Measurements from ENCODE around the gene DARS1. TPM values are rescaled to one million over a fixed set of nuclear protein-coding genes. Genes with fewer than 3 reads are reported as not detected.

DARS1 gene
- polyA plus RNA-seq, 1 donor (not counting 4 experiments of a cell fraction or from before 2014, with no cell fraction given): 129 TPM

DNA sequence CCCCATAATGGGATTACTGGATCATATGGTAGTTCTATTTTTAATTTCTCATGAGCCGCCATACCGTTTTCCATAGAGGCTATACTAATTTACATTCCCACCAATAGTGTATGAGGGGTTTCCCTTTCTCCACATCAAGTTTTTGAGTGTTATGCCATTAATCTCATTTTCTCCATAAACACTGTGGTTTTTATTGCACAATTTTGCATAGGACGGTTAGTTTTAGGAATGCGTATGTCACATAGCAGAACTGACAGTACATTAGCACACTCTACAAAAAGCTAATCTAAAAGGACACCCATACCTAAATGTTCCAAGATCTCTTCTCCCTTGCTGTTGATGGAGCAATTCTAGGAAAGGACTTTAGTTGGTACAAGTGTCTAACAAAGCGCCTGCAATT, 32.5 kb downstream of the DARS1 start:
- TF ChIP-seq, protein P1, sequence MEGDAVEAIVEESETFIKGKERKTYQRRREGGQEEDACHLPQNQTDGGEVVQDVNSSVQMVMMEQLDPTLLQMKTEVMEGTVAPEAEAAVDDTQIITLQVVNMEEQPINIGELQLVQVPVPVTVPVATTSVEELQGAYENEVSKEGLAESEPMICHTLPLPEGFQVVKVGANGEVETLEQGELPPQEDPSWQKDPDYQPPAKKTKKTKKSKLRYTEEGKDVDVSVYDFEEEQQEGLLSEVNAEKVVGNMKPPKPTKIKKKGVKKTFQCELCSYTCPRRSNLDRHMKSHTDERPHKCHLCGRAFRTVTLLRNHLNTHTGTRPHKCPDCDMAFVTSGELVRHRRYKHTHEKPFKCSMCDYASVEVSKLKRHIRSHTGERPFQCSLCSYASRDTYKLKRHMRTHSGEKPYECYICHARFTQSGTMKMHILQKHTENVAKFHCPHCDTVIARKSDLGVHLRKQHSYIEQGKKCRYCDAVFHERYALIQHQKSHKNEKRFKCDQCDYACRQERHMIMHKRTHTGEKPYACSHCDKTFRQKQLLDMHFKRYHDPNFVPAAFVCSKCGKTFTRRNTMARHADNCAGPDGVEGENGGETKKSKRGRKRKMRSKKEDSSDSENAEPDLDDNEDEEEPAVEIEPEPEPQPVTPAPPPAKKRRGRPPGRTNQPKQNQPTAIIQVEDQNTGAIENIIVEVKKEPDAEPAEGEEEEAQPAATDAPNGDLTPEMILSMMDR (optimal IDR thresholded peaks at IDR 0.05 in 1 of 3, IDR thresholded peaks at IDR 0.05 in 1 of 3, conservative IDR thresholded peaks at IDR 0.05 in 1 of 3; ENCODE audit: extremely low read depth in 1 of 3, insufficient read depth in 2 of 3, low read length in 3 of 3): no peak
- TF ChIP-seq EZH2 (IDR thresholded peaks at IDR 0.05; ENCODE audit: low read length): no peak
- dilution Hi-C loops (cut with MboI; ENCODE audit: extremely low pct_ligation_motif_present, low sequenced_read_pairs): no loop called here
- H3K9ac ChIP-seq (ENCODE audit: control insufficient read depth, extremely low read depth, insufficient read depth, low read length): no peak overlapping the region

DNA sequence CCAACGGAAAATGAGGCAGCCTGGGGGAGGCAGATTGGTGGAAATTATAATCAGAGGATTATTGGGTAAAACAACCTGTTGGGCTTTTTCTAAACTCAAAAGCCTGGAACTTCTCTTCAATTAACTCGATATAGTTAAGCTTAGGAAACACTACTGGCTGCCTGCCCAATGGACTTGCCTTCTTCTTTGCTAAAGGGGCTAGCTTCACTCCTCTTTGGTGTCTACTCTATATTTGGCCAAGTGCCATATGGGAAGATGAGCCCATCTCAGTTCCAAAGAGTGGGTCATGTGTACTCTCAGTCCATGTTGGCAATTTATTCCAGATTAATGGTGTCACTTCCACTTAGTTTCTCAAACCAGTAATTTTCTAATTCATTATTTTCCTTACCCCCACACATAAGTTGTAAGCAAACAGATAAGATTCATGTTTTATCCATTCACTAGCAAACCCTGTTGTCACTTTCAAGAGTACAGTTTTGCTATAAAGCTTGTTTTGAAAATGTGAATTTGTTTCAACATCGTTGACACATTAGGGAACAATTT, 34.3 kb downstream of the DARS1 start:
- DNase-seq (ENCODE audit: low read depth, low spot score) (no peak), FAIRE-seq (no peak)
- TF ChIP-seq, protein P1 (optimal IDR thresholded peaks at IDR 0.05 in 1 of 3, IDR thresholded peaks at IDR 0.05 in 1 of 3, conservative IDR thresholded peaks at IDR 0.05 in 1 of 3; ENCODE audit: extremely low read depth in 1 of 3, insufficient read depth in 2 of 3, low read length in 3 of 3): no peak
- H3K4me1 ChIP-seq (ENCODE audit: control insufficient read depth, extremely low read depth, insufficient read depth, low read length): peaks cover 14% of the 10 kb centered on the region
- dilution Hi-C loops (cut with MboI; ENCODE audit: extremely low pct_ligation_motif_present, low sequenced_read_pairs): no loop called here
- peaks cover 3 to 7% of the 10 kb centered on the region in 2 experiments for H3K36me3 ChIP-seq (ENCODE audit: control insufficient read depth in 2 of 2, extremely low read depth in 1 of 2, insufficient read depth in 2 of 2, low read length in 2 of 2)
- no peaks in the 10 kb centered on the region for H3K9me1 ChIP-seq (ENCODE audit: control insufficient read depth, extremely low read depth, insufficient read depth, low read length)
- H4K20me1 ChIP-seq (ENCODE audit: control insufficient read depth, extremely low read depth, insufficient read depth, low read length): no peaks in the 10 kb centered on the region
- no peak overlapping the region for H3K4me2 ChIP-seq (ENCODE audit: control insufficient read depth, extremely low read depth, insufficient read depth, low read depth, low read length)
- no peak overlapping the region for H3K4me3 ChIP-seq (ENCODE audit: control insufficient read depth in 2 of 3, extremely low read depth in 1 of 3, insufficient read depth in 2 of 3, low read depth in 1 of 3, low read length in 3 of 3)
- no peak overlapping the region for H2AFZ ChIP-seq (ENCODE audit: control insufficient read depth, low read length)
- H3K27me3 ChIP-seq (ENCODE audit: control insufficient read depth, extremely low read depth, insufficient read depth, low read length): no peaks in the 10 kb centered on the region
- peaks cover 32% of the 10 kb centered on the region for H3K79me2 ChIP-seq (ENCODE audit: control insufficient read depth, insufficient read depth, low read length)
- H3K9me3 ChIP-seq (ENCODE audit: control insufficient read depth, low read depth, low read length): no peaks in the 10 kb centered on the region
- H3K27ac ChIP-seq (ENCODE audit: control insufficient read depth, insufficient read depth, low read length): no peak overlapping the region
- H3K9ac ChIP-seq (ENCODE audit: control insufficient read depth, extremely low read depth, insufficient read depth, low read length): no peak overlapping the region

More for the DNA sequence above, 32.5 kb downstream of the DARS1 start:
- no peak for FAIRE-seq
- no peak overlapping the region for H3K4me3 ChIP-seq (ENCODE audit: control insufficient read depth in 2 of 3, extremely low read depth in 1 of 3, insufficient read depth in 2 of 3, low read depth in 1 of 3, low read length in 3 of 3)
- H4K20me1 ChIP-seq (ENCODE audit: control insufficient read depth, extremely low read depth, insufficient read depth, low read length): no peaks in the 10 kb centered on the region
- H3K79me2 ChIP-seq (ENCODE audit: control insufficient read depth, insufficient read depth, low read length): peaks cover 20% of the 10 kb centered on the region
- DNase-seq (ENCODE audit: low read depth, low spot score): no peak
- H3K4me1 ChIP-seq (ENCODE audit: control insufficient read depth, extremely low read depth, insufficient read depth, low read length): peaks cover 13% of the 10 kb centered on the region
- H3K9me3 ChIP-seq (ENCODE audit: control insufficient read depth, low read depth, low read length): no peaks in the 10 kb centered on the region
- H2AFZ ChIP-seq (ENCODE audit: control insufficient read depth, low read length): no peak overlapping the region
- H3K27ac ChIP-seq (ENCODE audit: control insufficient read depth, insufficient read depth, low read length): no peak overlapping the region
- no peak overlapping the region for H3K4me2 ChIP-seq (ENCODE audit: control insufficient read depth, extremely low read depth, insufficient read depth, low read depth, low read length)
- H3K9me1 ChIP-seq (ENCODE audit: control insufficient read depth, extremely low read depth, insufficient read depth, low read length): no peaks in the 10 kb centered on the region
- H3K36me3 ChIP-seq (ENCODE audit: control insufficient read depth in 2 of 2, extremely low read depth in 1 of 2, insufficient read depth in 2 of 2, low read length in 2 of 2): peaks cover 3 to 9% of the 10 kb centered on the region in 2 experiments
- H3K27me3 ChIP-seq (ENCODE audit: control insufficient read depth, extremely low read depth, insufficient read depth, low read length): no peaks in the 10 kb centered on the region

Measured in keratinocyte (primary cell).